HG03520 (cell line): ENCODE data around the gene THBS2.
"Not testable (repeated sequence)": the region's sequence is repeated elsewhere in the genome, so short reads cannot be mapped to it uniquely, and the experiment has no call there.

Experiments
- ATAC-seq: cut with Tn5 transposase; IDR thresholded peaks from one replicate; pipeline ENCODE4 v1.9.1; 2021; ENCODE audit warnings: mild to moderate bottlenecking, moderate library complexity; ENCODE audit not compliant: unreplicated experiment

THBS2 gene

DNA sequence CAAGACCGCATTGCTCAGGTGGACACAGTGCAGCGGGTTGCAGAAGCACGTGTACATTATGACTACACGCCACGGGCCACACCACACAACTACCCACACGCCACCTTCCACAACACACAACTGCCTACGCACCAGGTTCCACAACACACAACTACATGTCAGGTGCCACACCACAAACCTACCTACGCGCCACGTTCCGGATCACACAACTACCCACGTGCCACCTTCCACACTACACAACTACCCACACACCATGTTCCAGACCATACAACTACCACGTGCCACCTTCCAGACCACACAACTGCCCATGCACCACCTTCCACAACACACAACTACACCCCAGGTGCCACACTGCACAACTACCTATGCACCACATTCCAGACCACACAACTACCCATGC, 20.5 kb downstream of the THBS2 start:
- no peak for ATAC-seq

DNA sequence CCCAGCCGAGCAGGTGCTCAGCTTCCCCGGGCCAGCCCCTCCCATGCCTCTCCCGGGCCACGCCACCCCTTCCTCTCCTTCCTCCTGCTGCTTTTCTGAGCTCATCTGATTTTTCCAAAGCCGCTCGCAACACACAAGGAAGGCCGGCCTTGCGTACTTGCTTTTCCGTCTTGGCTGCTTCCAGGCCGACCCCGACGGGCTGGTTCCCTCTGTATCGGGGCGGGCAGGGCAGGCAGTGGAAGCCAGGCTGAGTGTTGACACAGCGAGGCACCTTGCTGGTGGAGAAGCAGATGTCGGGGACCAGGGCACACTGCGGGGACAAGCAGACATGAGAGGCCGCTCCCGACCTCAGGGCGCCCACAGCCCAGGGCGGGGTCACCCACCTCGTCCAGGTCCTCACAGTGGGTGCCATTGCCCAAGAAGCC, 21.1 kb downstream of the THBS2 start:
- no peak for ATAC-seq

DNA sequence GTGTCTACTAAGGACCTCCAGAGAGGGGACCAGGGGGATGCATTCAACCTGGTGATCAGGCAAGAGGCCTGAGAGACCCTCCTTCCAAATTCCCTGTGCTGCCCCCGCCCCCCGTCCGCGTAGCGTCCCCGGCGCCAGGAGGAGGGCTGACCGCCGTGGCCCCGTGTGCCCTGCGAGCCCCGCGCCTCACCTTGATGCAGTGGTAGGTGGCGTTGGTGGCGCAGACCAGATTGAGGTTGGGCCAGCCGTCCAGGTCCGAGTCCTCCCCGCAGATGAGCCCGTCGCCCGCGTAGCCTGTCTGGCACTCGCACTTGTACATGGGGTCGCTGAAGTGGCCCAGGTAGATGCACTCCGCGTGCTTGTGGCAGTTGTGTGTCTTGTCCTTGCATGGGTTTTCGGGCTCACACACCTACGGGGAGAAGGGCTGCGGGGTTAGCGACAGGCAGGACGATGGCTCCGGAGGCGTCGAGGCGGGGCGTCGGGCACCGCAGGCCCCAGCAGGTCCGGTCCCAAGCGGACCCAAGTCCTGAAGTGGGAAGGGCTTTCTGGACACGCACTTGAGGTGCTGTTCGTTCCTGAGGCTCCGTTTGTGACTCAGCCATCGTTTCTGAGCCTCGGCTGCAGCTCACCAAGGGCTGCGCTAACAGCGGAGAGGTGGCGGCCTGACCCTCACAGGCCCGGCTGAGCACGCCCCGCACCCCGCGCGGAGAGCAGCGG, 21.7 kb downstream of the THBS2 start:
- no peak for ATAC-seq

DNA sequence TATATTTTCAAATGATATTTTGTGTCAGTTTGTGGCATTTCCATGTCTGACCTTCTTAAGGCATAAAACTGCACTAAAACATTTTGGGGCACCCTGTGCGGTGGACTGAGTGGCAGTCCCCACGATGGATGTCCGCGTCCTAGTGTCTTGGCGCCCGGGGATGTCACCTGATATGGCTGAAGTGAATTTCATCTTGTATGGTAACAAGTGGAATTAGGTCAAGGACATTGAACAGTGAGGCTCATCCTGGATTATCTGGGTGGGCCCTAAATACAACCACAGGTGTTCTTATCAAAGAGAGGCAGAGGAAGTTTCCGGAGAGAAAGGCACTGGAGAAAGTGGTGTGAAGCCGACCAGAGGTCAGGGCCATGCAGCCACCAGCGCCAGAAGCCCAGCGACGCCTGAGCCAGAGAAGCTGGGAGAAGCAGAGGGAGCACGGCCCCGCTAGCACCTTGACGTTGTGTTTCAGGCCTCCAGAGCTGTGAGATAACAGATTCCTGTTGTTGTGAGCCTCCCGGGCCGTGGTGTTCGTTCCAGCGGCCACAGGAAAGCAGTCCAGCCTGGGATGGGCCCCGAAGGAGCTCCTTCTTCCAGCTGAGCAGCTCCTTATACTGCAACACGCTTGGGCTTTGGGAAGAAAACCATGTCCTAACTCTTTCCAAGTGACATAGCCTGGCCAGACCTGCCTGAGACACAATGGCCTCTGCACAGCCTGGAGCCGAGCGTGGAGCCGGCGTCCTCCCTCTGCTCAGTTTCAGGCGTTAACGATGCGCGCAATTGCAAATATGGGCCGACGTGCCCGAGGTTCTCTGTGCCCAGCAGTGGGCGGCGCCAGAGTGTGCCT, 22.5 kb downstream of the THBS2 start:
- ATAC-seq, result no peak

DNA sequence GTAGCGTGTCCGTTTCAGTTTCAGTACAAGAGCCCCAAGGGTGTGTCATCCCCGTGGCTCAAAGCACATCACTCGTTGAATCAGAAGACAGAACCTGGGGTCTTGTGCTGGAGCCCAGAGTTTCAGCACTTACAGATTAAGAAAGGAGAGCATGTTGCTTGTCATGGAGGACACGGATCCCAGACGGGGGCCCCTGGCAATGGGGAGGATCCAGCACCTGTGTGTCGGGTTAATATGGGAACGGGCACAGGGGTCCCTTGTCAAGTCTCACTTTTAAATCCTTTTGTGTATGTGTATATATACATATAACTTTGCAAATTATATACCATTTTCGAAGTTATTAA, 23.4 kb downstream of the THBS2 start:
- ATAC-seq, result no peak

DNA sequence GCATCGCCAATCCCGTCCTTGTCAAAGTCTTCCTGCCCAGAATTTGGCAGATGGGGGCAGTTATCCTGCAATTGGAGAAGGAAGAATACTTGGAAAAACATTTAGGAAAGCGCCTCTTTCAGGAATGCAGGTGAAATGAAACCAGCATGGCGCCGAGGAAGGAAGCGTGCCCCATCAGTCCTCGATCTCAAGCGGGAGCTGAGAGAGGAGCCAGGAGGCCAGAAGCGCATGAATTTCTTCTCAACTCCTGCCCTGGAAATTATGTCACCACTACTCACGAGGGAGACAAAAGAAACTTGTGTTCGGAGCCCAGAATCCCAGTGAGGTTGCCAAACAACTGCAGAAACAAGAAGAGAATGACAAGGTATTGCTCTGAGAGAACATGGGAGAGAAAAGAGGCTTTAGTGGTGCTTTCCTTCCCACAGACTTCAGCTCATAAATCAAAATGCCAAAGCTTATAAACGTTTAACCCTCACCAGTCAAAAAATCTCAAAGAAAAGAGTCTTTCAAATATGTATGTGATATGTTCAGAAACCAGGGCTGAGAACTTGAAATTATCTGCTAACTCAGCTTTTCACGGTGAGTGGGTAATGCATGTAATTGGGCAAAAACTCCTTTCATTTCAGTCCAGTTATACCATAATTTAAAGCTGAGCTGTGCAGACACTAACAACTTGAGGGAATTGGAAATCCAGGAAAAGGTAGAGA, 23.9 kb downstream of the THBS2 start:
- ATAC-seq, result no peak

DNA sequence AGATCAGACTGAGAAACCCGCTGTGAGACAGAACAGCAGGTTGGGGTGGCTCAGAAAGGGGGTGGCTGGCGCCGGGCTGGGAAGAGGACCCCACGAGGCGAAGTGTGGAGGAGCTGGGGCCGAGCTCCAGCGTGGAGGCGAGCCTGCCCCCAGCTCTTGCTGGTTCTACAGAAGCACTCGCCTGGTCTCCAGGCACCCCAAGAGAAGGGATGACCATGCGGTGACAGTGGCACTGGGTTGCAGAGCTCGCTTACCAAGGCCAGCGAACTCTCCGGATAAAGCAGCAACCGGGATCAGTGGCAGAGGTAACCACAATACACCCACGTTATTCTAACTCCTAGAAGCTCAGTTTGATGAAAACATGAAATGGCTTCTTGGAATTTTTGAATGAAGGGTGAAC, 26.5 kb downstream of the THBS2 start:
- ATAC-seq, result no peak

DNA sequence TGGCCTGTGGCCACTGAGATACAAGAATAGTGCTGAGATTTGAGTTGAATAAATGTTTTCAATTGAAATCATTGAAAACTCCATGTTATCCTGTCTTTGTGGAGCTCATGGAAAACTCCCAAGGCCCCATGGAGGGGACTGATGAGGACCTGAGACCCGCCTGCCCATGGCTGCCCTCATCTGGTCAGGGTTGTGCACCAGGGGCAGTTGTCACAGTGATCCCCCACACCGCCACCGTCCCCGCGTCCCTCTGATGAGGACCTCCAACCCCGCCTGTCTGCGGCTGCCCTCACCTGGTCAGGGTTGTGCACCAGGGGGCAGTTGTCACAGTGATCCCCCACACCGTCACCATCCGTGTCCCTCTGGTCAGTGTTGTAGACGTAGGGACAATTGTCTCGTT, 27.8 kb downstream of the THBS2 start:
- no peak for ATAC-seq

DNA sequence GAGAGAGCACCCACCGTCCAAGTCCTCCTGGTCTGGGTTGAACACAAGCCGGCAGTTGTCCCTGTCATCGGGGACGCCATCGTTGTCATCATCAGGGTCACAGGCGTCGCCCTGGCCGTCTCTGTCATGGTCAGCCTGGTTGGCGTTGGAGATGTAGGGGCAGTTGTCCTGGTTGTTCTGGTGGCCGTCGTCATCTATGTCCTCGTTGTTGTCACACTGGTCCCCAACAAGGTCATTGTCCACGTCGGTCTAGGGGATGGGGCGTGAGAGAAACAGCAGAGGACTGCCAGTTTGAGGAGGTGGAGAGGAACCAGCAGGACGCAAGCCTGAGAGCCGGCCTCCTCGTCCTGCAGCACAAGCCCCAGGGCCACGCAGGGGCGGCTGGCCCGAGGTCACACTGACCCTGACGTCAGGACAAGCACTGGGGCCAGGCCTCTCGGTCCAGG, 28.5 kb downstream of the THBS2 start:
- ATAC-seq, result no peak

DNA sequence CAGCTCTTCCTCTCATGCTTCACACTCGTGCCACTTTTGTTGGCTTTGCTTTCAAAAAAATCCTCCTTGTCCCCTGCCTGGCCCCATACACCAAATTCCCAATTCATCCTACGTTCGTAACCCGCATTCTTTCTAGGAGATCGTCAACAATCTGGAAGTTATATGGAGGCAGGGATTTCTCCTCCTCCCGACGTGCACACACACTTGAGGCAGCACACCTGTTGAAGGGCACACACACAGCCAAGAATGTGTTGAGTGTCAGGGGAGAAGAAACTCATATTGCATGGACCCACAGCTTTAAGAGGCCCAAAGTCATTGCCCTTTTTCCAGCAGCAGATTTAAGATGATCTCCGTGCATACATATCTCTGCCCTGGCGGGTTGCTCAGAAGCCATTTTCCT, 28.9 kb downstream of the THBS2 start:
- ATAC-seq, result no peak

DNA sequence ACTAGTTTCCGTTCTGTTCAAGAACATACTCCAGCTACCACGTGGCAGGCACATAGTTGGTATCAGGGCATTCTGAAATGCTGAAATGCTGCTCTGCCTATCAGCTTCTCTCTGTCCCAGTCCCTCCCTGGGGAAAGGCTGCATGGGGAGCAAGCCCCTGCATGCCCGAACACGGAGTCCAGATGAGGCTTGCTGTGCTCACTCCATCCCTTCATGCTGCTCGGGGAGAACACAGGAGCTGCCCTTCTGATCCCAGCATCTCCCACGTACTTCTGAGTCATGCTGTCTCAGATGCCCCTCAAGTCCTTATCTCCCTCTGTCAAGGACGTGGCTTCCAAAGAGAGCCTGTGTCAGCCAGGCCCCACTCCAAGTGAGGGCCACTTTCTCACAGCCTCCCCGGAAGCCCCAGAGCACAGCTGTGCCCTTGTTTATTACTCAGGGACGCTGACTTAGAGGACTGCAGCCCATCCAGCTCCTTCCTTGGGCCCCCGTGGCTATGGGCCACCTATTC, 29.4 kb downstream of the THBS2 start:
- no peak for ATAC-seq

DNA sequence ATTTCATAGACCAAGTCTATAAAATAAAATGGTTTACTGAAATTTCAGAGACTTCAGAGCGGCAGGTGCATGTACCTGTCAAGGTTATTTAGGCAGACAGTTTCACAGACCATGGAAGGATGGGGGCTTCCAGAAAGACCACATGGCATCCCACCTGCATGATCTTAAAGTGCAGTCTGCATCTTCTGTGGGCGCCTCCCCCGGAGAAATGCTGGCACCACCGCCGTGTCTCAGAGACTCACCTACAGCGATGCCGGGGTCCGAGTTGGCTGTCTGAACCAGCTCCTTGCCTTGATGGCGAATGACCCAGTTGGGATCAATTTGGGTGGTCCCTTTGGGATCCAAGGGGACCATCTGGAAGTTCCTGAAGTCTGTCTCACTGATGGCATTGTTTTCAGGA, 30.6 kb downstream of the THBS2 start:
- no peak for ATAC-seq

DNA sequence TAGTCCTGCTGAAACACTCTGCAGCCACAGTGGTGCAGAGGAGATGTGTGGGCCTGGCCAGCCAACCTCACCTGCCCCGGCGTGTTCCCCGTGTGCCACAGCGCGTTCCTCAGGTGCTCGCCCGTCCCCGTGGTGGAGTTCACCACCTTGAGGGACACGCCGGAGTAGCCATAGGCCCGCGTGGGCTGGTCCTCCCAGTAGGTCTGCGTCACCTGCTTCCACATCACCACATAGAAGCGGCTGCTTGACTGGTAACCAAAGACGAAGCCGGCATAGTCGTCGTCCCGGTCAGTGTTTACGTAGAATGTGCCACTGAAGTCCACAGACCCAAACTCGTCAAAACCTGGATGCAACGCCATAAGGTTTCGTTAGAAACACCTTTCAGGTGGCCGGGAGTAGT, 31.5 kb downstream of the THBS2 start:
- no peak for ATAC-seq

DNA sequence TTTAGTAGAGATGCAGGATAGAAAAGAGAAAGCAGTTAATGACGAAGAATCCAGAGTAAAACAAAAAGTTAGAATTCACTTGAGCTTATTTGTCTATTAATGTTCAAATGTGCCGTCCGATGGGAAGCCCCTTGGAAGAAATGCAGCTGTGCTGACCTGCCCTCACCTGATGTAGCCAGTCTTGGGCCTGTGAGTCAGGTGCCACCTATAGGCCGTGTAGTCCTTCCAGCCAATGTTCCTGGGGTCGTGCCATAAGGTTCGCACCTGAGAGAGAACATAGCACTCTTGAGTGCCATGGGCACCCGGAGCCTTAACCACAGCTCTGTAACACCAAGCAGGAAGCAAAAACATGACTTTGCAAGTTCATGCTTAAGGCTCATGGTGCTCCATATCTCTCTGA, 32.4 kb downstream of the THBS2 start:
- ATAC-seq, result no peak

DNA sequence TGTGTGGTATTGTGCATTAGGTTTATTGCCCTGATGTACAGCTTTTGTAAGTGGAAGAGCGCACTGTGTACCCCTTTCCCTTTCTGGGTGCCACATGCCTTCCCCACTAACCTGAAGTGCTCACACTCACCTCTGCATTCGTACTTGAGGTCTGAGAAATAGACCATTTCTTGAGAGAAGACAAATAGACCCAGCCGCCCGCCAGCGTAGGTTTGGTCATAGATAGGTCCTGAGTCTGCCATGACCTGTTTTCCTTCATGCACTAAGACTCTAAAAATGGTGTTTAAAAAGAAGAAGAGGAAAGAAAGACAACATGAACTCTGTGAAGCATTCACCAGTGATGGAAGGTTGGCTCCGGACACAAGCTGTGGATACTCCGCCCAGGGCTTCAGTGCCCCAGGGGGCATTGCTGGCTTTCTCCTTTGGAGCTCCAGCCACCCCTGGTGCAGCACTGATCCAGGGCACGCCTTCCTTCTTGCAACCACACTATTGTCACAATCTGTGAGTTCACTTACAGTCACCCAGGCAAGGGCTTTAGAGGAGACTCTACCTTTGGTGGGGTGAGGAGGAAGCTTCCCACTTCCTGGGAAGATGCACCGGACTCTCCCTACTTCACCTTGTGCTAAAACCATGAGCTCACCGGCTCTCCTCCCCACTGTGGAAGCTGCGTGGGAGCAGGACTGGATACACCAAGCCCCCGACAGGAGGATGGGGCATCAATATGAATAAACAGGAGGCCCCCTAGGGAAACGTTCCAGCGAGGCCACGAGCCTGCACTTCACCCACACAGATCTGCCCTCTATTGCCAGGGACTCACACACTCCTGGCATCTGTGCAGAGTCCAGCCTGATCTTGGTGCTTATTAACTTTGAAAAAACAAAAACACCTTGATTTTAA, 33.3 kb downstream of the THBS2 start:
- ATAC-seq, result no peak

DNA sequence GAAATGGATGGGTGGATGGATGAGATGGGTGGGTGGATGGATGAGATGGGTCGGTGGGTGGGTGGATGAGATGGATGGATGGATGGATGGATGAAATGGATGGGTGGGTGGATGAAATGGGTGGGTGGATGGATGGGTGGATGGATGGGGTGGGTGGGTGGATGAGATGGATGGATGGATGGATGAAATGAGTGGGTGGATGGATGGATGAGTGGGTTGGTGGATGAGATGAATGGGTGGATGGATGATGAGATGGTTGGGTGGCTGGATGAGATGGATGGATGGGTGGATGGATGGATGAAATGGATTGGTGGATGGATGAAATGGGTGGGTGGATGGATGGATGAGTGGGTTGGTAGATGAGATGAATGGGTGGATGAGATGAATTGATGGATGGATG, 35.7 kb downstream of the THBS2 start:
- ATAC-seq, result no peak

DNA sequence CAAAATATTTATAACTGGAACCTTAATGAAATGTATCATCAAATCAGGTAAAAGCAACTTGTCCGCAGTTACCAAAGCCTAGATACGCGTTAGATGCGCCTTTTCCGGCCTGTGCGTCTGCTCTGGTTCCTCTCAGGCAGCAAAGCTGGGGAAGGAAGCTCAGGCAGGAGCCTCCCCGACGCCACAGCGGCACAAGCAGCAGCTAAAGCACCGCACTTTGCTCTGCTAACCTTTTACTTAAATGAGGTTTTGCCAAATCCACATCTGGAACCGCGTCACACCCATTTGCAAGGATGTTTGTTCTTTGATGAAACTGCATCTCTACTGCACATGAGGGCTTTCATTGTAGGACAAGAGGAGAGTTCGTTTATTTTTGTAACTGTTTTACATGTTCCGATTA, 36.8 kb downstream of the THBS2 start:
- ATAC-seq, result no peak

DNA sequence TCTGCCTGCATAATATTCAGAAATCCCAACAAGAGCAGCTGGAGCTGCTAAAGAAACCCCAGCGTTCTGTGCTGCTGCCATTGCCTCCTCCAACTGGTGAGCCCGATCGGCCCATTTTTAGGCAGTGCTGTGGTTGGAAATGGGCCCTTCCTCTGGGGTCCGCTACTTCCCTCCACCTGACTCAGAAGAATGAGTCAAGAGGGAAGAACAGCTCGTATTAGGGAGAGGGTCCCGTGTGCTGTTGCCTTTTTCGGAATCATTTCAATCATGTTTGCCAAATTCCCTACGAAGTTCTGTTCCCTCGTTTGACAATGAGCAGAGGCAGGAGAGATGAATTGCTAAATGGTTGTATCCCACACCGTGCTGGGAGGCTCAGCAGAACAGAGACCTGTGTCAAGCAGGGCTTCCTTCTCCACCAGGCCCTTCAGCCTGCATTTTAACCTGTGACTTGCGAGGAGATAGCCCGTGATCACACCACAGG, 38.4 kb downstream of the THBS2 start:
- ATAC-seq, result no peak

DNA sequence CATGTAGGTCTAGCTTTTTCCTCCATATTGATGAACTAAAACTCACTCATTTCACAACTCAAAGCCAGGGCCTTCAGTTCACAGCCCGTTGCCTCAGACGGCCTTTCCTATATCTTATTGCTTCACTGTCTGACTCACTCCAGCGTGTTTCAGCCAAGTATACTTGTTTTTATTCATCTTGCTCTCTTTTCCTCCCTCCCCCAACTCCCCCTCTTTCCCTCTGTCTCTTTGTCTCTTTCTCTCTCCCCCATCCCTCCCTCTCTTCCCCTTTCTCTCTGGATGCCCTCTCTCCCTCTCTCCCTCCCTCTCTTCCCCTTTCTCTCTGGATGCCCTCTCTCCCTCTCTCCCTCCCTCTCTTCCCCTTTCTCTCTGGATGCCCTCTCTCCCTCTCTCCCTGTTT, 38.9 kb downstream of the THBS2 start:
- not testable (repeated sequence) for ATAC-seq

DNA sequence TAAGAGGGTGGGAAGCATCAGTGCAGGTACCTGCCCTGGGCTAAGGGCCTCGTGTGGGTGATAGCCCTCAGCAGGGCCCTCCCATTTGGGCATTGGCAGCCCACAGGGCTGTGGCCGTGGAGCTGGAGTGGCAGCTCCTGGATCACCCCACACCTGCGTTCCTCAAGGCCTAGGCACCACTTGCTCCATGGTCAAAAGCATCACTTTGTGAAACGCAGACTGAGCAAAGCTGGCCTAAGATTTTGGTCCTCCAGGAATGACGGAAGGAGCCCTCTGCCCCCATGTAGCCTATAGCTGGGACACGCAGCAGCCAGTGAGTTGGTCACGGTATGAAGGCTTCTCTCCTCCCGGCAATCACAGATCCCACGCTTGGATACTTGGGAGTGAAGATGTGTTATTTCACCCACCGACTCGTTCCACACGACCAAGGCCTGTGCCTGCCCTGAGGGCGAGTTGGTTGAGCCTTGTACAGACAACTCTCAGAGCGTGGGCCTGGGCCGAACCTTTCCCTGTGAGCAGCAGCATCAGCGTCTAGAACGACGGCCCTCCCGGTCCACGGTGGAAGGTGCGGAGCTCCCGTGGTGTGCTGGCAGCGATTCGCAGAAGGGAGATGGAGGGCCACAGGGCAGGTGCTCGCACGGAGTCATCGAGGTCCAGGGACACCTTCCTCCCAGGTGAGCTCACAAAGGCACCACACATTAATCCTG, 39.7 kb downstream of the THBS2 start:
- no peak for ATAC-seq
